ENCODE data around the gene TRPM4.
"Not testable (repeated sequence)": the region's sequence is repeated elsewhere in the genome, so short reads cannot be mapped to it uniquely, and the experiment has no call there.

TRPM4 gene

GRCh38 chr19:49190781-49191180 lies 33.2 kb downstream of the TRPM4 start:
- no peak for DNase-seq (ENCODE audit: low read depth)

DNA sequence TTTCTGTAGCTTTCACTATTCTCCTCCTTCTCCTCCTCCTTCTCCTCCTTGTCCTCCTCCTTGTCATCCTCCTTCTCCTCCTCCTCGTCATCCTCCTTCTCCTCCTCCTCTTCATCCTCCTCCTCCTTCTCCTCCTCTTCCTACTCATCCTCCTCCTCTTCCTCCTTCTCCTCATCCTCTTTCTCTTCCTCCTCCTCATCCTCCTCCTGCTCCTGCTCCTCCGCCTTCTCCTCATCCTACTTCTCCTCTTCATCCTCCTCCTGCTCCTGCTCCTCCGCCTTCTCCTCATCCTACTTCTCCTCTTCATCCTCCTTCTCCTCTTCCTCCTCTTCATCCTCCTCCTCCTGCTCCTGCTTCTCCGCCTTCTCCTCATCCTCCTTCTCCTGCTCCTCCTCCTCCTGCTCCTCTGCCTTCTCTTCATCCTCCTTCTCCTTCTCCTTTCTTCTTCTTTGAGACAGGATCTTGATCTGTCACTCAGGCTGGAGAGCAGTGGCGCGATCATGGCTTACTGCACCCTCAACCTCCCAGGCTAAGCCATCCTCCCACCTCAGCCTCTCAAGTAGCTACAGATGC lies 36.3 kb downstream of the TRPM4 start:
- no peak for DNase-seq (ENCODE audit: low read depth)

DNA sequence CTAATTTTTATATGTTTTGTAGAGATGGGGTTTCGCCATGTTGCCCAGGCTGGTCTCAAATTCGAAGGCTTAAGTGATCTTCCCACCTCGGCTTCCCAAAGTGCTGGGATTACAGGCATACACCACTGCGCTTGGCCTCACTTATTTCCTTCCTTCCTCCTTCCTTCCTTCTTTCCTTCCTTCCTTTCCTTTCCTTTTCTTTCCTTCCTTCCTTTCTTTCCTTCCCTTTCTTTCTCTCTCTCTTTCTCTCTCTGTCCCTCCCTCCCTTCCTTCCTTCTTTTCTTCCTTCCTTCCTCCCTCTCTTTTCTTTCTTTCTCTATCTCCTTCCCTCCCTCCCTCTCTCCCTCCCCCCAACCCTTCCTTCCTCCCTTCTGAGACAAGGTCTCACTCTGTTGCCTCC lies 36.8 kb downstream of the TRPM4 start:
- DNase-seq (ENCODE audit: low read depth): no peak

- no peak for DNase-seq (ENCODE audit: low read depth)
Observed at GRCh38 chr19:49196527-49197240, 39.1 kb downstream of the TRPM4 start.

GRCh38 chr19:49200238-49200862 lies 42.8 kb downstream of the TRPM4 start:
- DNase-seq (ENCODE audit: low read depth): peak; percentile 21

- DNase-seq (ENCODE audit: low read depth): no peak
Observed at GRCh38 chr19:49201042-49201441, 43.5 kb downstream of the TRPM4 start.

GRCh38 chr19:49205114-49205513 lies 47.5 kb downstream of the TRPM4 start:
- no peak for DNase-seq (ENCODE audit: low read depth)

- DNase-seq (ENCODE audit: low read depth): not testable (repeated sequence)
Observed at GRCh38 chr19:49209502-49209901, 51.9 kb downstream of the TRPM4 start.

DNA sequence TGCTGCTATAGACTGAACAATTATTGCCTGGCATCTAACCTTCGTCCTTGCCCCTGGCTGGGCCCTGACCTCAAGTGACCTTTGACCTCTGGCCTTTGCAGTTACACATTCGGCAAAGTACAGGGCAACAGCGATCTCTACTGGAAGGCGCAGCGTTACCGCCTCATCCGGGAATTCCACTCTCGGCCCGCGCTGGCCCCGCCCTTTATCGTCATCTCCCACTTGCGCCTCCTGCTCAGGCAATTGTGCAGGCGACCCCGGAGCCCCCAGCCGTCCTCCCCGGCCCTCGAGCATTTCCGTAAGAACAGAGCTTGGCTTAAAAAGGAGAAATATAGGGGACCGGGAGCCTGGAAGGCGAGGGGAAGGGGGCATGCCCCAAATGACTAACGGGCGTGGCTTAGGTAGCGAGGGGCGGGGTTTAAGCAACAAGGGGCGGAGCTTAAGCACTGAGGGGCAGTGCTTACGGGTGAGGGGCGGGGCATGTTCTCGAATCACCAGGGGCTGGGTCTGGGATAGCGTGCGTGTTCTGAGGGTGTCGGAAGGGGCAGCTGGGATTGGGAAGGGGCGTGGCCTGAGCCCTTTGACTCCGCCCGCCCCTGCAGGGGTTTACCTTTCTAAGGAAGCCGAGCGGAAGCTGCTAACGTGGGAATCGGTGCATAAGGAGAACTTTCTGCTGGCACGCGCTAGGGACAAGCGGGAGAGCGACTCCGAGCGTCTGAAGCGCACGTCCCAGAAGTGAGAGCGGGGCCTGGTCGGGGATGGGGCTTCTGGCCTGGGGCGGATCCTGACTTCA lies 52.7 kb downstream of the TRPM4 start:
- peak; percentile 24 for DNase-seq (ENCODE audit: low read depth)

- DNase-seq (ENCODE audit: low read depth): no peak
Observed at GRCh38 chr19:49210901-49211451, 53.4 kb downstream of the TRPM4 start.

- no peak for DNase-seq (ENCODE audit: low read depth)
Observed at GRCh38 chr19:49212016-49212701, 54.6 kb downstream of the TRPM4 start.

DNA sequence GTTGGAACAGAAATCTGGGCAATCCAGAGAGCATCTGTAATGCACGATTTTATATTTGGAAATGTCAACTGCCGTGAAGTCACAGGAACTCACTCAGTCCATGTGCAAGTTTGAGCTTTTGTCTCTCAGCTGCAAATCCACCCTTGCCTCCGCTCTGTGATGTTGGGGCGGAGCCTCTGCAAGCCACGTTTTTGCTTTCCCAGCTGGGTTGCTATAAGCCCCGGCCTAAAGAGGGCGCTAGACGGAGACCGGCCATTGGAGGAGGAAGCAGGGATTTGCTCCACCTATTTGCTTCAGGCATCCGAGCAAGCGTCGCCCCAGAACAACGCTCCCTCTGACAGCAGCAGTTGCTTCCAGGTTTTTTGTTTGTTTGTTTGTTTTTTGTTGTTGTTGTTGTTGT lies 56.2 kb downstream of the TRPM4 start:
- no peak for DNase-seq (ENCODE audit: low read depth)

DNA sequence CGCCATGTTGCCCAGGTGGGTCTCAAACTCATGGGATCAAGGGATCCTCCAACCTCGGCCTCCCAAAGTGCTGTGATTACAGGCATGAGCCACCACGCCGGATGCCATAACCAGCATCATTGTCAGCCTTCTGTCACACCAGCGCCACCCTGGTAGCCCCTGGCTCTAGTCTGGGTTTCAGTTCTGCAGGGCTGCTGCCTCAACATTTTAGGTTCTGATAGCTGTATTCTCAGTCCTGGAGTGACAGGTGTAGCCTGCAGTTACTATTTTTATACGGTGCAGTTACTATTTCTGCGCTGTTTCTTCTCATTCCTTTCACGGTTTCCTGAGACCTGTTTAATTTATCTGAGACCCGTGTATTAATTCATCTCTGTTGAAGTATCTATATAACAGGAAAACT lies 57.1 kb downstream of the TRPM4 start:
- DNase-seq (ENCODE audit: low read depth): no peak

DNA sequence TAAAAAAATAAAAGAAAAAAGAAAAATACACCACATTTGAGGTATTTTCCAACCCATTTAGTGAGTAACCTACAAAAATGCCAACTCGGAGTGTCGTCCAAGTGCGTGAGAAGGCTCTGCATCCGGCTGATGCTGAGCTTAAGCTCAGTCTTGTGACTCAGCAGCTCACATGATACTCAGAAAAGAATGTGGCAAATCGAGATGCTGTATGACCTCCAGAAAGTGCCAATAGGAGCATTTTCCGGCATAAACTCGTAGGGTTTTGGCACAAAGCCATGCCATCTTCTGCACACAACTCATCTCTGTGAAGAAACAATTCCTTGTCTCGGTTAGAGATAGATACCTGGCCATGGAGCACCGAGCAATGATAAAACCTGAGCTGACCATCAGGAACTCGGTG lies 58.5 kb downstream of the TRPM4 start:
- DNase-seq (ENCODE audit: low read depth): peak; percentile 45

GRCh38 chr19:49217382-49217781 lies 59.8 kb downstream of the TRPM4 start:
- DNase-seq (ENCODE audit: low read depth): no peak

GRCh38 chr19:49222011-49222410 lies 64.4 kb downstream of the TRPM4 start:
- DNase-seq (ENCODE audit: low read depth): peak; percentile 45

- peak; percentile 54 for DNase-seq (ENCODE audit: low read depth)
Observed at GRCh38 chr19:49222528-49222927, 64.9 kb downstream of the TRPM4 start.

- no peak for DNase-seq (ENCODE audit: low read depth)
Observed at GRCh38 chr19:49223472-49223871, 65.9 kb downstream of the TRPM4 start.

DNA sequence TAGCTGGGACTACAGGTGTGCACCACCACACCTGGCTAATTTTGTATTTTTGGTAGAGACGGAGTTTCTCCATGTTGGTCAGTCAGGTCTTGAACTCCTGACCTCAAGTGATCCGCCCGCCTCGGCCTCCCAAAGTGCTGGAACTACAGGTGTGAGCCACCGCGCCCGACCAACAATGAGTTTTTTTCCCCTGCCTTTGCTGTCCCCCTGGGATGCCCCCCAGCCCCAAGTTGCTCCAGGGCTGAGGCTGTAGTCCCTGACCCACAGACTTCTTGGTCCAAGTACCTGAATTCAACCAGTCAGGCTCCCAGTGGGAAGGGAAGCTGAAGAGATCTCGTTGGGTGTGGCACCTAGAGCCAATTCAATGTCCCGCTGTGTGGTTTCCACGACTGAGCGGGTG lies 66.8 kb downstream of the TRPM4 start:
- DNase-seq (ENCODE audit: low read depth): not testable (repeated sequence)

DNA sequence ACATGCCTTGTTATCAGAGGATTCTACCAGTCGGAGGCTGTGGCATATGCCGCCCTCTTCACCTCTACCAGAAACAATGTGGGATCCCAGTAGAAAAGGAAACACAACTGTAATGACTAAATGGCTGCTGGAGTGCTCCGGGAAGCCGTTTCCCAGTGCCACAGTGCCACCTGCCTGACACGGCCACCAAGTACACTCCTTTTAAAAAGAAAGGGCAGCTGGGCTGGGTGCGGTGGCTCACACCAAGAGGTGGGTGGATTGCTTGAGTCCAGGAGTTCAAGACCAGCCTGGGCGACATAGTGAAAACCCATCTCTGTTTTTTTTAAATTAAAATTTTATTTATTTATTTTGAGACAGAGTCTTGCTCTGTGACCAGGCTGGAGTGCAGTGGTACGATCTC lies 67.3 kb downstream of the TRPM4 start:
- peak; percentile 75 for DNase-seq (ENCODE audit: low read depth)

- DNase-seq (ENCODE audit: low read depth): no peak
Observed at GRCh38 chr19:49229416-49229815, 71.8 kb downstream of the TRPM4 start.

- DNase-seq (ENCODE audit: low read depth): no peak
Observed at GRCh38 chr19:49231389-49231788, 73.8 kb downstream of the TRPM4 start.

All from EH (cell line).